ENCODE data around the gene NFIA.

NFIA gene

DNA sequence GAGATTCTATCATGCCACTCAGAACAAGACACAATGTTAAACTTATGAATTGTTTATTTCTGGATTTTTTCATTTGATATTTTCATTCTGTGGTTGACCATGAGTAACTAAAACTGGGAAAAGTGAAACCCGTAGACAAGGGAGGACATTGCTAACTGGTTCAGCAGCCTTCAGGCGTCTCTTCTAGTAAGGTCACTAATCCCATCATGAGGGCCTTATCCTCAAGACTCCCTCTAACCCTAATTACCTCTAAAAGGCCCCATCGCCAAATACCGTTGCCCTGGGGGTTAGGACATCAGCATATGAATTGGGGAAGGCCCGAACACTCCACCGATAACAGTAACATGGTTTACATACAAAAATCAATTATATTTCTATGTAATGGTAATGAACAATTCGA is 394.9 kb downstream of the NFIA start:
- Histone ChIP-seq H3K27me3 (ENCODE audit: insufficient read depth, low read length, poor library complexity, severe bottlenecking) (no peaks in the 10 kb centered on the region), H3K36me3 (ENCODE audit: insufficient read depth, low read length) (no peaks in the 10 kb centered on the region), H3K79me2 (ENCODE audit: insufficient read depth, low read length) (no peaks in the 10 kb centered on the region), H3F3A (ENCODE audit: low read depth) (no peaks in the 10 kb centered on the region), H3K4me2 (ENCODE audit: low read depth, low read length, poor library complexity, severe bottlenecking) (no peak overlapping the region), H3K4me1 (ENCODE audit: insufficient read depth, low read length, poor library complexity, severe bottlenecking) (no peaks in the 10 kb centered on the region), H3K9me3 (ENCODE audit: insufficient read depth, low read depth, low read length) (no peaks in the 10 kb centered on the region), H3K9me2 (replicated peaks; ENCODE audit: low read depth, low read length) (no peaks in the 10 kb centered on the region), H4K20me1 (ENCODE audit: insufficient read depth, low read length, poor library complexity, severe bottlenecking) (no peaks in the 10 kb centered on the region), H2AFZ (ENCODE audit: low read length) (no peak overlapping the region), H3K4me3 (ENCODE audit: low read length, poor library complexity, severe bottlenecking) (no peak overlapping the region), H3K9ac (ENCODE audit: low read depth, low read length, poor library complexity, severe bottlenecking) (no peak overlapping the region)
- TF ChIP-seq EZH2phosphoT487 (IDR thresholded peaks at IDR 0.05; ENCODE audit: borderline replicate concordance), result no peak
- TF ChIP-seq, protein P1, sequence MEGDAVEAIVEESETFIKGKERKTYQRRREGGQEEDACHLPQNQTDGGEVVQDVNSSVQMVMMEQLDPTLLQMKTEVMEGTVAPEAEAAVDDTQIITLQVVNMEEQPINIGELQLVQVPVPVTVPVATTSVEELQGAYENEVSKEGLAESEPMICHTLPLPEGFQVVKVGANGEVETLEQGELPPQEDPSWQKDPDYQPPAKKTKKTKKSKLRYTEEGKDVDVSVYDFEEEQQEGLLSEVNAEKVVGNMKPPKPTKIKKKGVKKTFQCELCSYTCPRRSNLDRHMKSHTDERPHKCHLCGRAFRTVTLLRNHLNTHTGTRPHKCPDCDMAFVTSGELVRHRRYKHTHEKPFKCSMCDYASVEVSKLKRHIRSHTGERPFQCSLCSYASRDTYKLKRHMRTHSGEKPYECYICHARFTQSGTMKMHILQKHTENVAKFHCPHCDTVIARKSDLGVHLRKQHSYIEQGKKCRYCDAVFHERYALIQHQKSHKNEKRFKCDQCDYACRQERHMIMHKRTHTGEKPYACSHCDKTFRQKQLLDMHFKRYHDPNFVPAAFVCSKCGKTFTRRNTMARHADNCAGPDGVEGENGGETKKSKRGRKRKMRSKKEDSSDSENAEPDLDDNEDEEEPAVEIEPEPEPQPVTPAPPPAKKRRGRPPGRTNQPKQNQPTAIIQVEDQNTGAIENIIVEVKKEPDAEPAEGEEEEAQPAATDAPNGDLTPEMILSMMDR (conservative IDR thresholded peaks at IDR 0.05; ENCODE audit: low read length), result no peak

- Histone ChIP-seq H3K4me3 (ENCODE audit: low read length, poor library complexity, severe bottlenecking) (no peak overlapping the region), H3F3A (ENCODE audit: low read depth) (no peaks in the 10 kb centered on the region), H3K4me1 (ENCODE audit: insufficient read depth, low read length, poor library complexity, severe bottlenecking) (no peaks in the 10 kb centered on the region), H4K20me1 (ENCODE audit: insufficient read depth, low read length, poor library complexity, severe bottlenecking) (no peaks in the 10 kb centered on the region), H3K79me2 (ENCODE audit: insufficient read depth, low read length) (no peaks in the 10 kb centered on the region), H3K27me3 (ENCODE audit: insufficient read depth, low read length, poor library complexity, severe bottlenecking) (peaks cover 4% of the 10 kb centered on the region), H3K36me3 (ENCODE audit: insufficient read depth, low read length) (no peaks in the 10 kb centered on the region), H3K9me3 (ENCODE audit: insufficient read depth, low read depth, low read length) (no peaks in the 10 kb centered on the region), H3K9me2 (replicated peaks; ENCODE audit: low read depth, low read length) (no peaks in the 10 kb centered on the region), H3K9ac (ENCODE audit: low read depth, low read length, poor library complexity, severe bottlenecking) (no peak overlapping the region), H2AFZ (ENCODE audit: low read length) (no peak overlapping the region), H3K4me2 (ENCODE audit: low read depth, low read length, poor library complexity, severe bottlenecking) (no peak overlapping the region)
- no peak for TF ChIP-seq EZH2phosphoT487 (IDR thresholded peaks at IDR 0.05; ENCODE audit: borderline replicate concordance)
- TF ChIP-seq, protein P1 (conservative IDR thresholded peaks at IDR 0.05; ENCODE audit: low read length), result no peak
Observed at GRCh38 chr1:61480273-61480935, 398.0 kb downstream of the NFIA start.

DNA sequence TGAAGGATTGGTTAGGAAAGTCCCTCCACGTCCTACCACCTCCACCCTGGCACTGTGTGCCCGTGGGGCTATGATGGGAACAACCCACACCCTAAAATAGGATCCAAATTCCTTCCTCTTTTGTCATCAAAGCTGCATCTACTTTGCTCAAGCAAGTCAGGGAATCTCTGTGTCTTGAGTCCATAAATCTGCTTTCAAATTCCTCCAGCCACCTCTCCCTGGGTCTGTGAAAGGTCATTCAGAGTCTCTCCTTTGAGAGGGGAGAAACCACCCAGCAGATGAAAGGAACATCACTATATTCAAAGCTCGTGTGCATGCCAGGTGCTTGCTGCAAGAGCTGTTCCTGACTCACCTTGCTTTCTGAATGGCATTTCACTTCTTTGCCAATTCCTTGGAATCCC is 399.0 kb downstream of the NFIA start:
- Histone ChIP-seq H3K9me2 (replicated peaks; ENCODE audit: low read depth, low read length) (no peaks in the 10 kb centered on the region), H3K9me3 (ENCODE audit: insufficient read depth, low read depth, low read length) (no peaks in the 10 kb centered on the region), H3K4me1 (ENCODE audit: insufficient read depth, low read length, poor library complexity, severe bottlenecking) (no peaks in the 10 kb centered on the region), H3F3A (ENCODE audit: low read depth) (no peaks in the 10 kb centered on the region), H4K20me1 (ENCODE audit: insufficient read depth, low read length, poor library complexity, severe bottlenecking) (no peaks in the 10 kb centered on the region), H3K4me2 (ENCODE audit: low read depth, low read length, poor library complexity, severe bottlenecking) (no peak overlapping the region), H3K36me3 (ENCODE audit: insufficient read depth, low read length) (no peaks in the 10 kb centered on the region), H3K79me2 (ENCODE audit: insufficient read depth, low read length) (no peaks in the 10 kb centered on the region), H3K9ac (ENCODE audit: low read depth, low read length, poor library complexity, severe bottlenecking) (no peak overlapping the region), H3K4me3 (ENCODE audit: low read length, poor library complexity, severe bottlenecking) (no peak overlapping the region), H3K27me3 (ENCODE audit: insufficient read depth, low read length, poor library complexity, severe bottlenecking) (peaks cover 4% of the 10 kb centered on the region), H2AFZ (ENCODE audit: low read length) (no peak overlapping the region)
- TF ChIP-seq EZH2phosphoT487 (IDR thresholded peaks at IDR 0.05; ENCODE audit: borderline replicate concordance), result no peak
- TF ChIP-seq, protein P1 (conservative IDR thresholded peaks at IDR 0.05; ENCODE audit: low read length), result no peak

All from Loucy (cell line).